ENCODE data around the gene ACOXL. TPM values are rescaled to one million over a fixed set of nuclear protein-coding genes. Genes with fewer than 3 reads are reported as not detected.
"Not testable (repeated sequence)": the region's sequence is repeated elsewhere in the genome, so short reads cannot be mapped to it uniquely, and the experiment has no call there.

Gene ACOXL
- total and polyA plus RNA-seq, 5 donors from 2014 or later, result 0.17 TPM; not detected in 4

- H3K4me3 ChIP-seq (ENCODE audit: low read depth, low read length); H3K9me3 Mint-ChIP-seq; DNase-seq; H3K36me3 ChIP-seq (ENCODE audit: control insufficient read depth, insufficient read depth, low read length); H3K4me1 Mint-ChIP-seq; H3K27ac Mint-ChIP-seq; H3K9me3 ChIP-seq (ENCODE audit: control insufficient read depth in 2 of 2, low read length in 2 of 2); H3K36me3 Mint-ChIP-seq; H3K4me3 Mint-ChIP-seq; H3K27ac ChIP-seq (ENCODE audit: insufficient read depth, low read length, poor library complexity, severe bottlenecking); H3K4me1 ChIP-seq (ENCODE audit: control insufficient read depth, insufficient read depth, low read length, poor library complexity, severe bottlenecking); ATAC-seq (ENCODE audit: low read depth in 2 of 2): not testable (repeated sequence)
- peaks cover 11% of the 10 kb centered on the region for H3K27me3 ChIP-seq (ENCODE audit: control insufficient read depth, insufficient read depth, low read length)
- peaks cover 16% of the 10 kb centered on the region for H3K27me3 Mint-ChIP-seq
Observed at GRCh38 chr2:110695146-110695898, 37.1 kb upstream of the ACOXL start.

GRCh38 chr2:110698253-110698652, 34.1 kb upstream of the ACOXL start:
- not testable (repeated sequence) for H3K4me3 ChIP-seq (ENCODE audit: low read depth, low read length); ATAC-seq (ENCODE audit: low read depth in 2 of 2); DNase-seq; H3K27ac Mint-ChIP-seq; H3K9me3 Mint-ChIP-seq; H3K9me3 ChIP-seq (ENCODE audit: control insufficient read depth in 2 of 2, low read length in 2 of 2); H3K4me1 ChIP-seq (ENCODE audit: control insufficient read depth, insufficient read depth, low read length, poor library complexity, severe bottlenecking); H3K36me3 Mint-ChIP-seq; H3K4me1 Mint-ChIP-seq; H3K27ac ChIP-seq (ENCODE audit: insufficient read depth, low read length, poor library complexity, severe bottlenecking); H3K4me3 Mint-ChIP-seq; H3K36me3 ChIP-seq (ENCODE audit: control insufficient read depth, insufficient read depth, low read length)
- H3K27me3 Mint-ChIP-seq, result peaks cover 24% of the 10 kb centered on the region
- H3K27me3 ChIP-seq (ENCODE audit: control insufficient read depth, insufficient read depth, low read length), result peaks cover 13% of the 10 kb centered on the region

GRCh38 chr2:110702514-110703380, 29.6 kb upstream of the ACOXL start:
- DNase-seq (no peak), ATAC-seq (ENCODE audit: low read depth in 2 of 2) (no peak)
- H3K36me3 Mint-ChIP-seq, result no peaks in the 10 kb centered on the region
- no peaks in the 10 kb centered on the region for H3K4me1 ChIP-seq (ENCODE audit: control insufficient read depth, insufficient read depth, low read length, poor library complexity, severe bottlenecking)
- H3K27me3 ChIP-seq (ENCODE audit: control insufficient read depth, insufficient read depth, low read length), result peaks cover 30% of the 10 kb centered on the region
- H3K27ac Mint-ChIP-seq, result no peak overlapping the region
- peaks cover 0 to 1% (median 0%) of the 10 kb centered on the region in 7 donors for H3K9me3 Mint-ChIP-seq
- H3K27ac ChIP-seq (ENCODE audit: insufficient read depth, low read length, poor library complexity, severe bottlenecking), result no peak overlapping the region
- no peak overlapping the region for H3K4me3 ChIP-seq (ENCODE audit: low read depth, low read length)
- H3K4me1 Mint-ChIP-seq, result no peaks in the 10 kb centered on the region
- no peaks in the 10 kb centered on the region for H3K9me3 ChIP-seq (ENCODE audit: control insufficient read depth in 2 of 2, low read length in 2 of 2)
- no peaks in the 10 kb centered on the region for H3K36me3 ChIP-seq (ENCODE audit: control insufficient read depth, insufficient read depth, low read length)
- H3K4me3 Mint-ChIP-seq, result no peak overlapping the region
- H3K27me3 Mint-ChIP-seq, result peaks cover 46% of the 10 kb centered on the region

GRCh38 chr2:110707386-110707965, 24.9 kb upstream of the ACOXL start:
- Histone ChIP-seq H3K27me3 (ENCODE audit: control insufficient read depth, insufficient read depth, low read length) (peaks cover 45% of the 10 kb centered on the region), H3K4me1 (ENCODE audit: control insufficient read depth, insufficient read depth, low read length, poor library complexity, severe bottlenecking) (no peaks in the 10 kb centered on the region), H3K36me3 (ENCODE audit: control insufficient read depth, insufficient read depth, low read length) (no peaks in the 10 kb centered on the region), H3K9me3 (ENCODE audit: control insufficient read depth in 2 of 2, low read length in 2 of 2) (no peaks in the 10 kb centered on the region), H3K27ac (ENCODE audit: insufficient read depth, low read length, poor library complexity, severe bottlenecking) (no peak overlapping the region), H3K4me3 (ENCODE audit: low read depth, low read length) (no peak overlapping the region)
- H3K27ac Mint-ChIP-seq, result no peak overlapping the region
- H3K9me3 Mint-ChIP-seq, result no peaks in the 10 kb centered on the region
- H3K4me3 Mint-ChIP-seq, result no peak overlapping the region
- H3K4me1 Mint-ChIP-seq, result no peaks in the 10 kb centered on the region
- DNase-seq, result no peak
- peaks cover 78% of the 10 kb centered on the region for H3K27me3 Mint-ChIP-seq
- ATAC-seq (ENCODE audit: low read depth in 2 of 2), result no peak
- H3K36me3 Mint-ChIP-seq, result no peaks in the 10 kb centered on the region

- no peak for ATAC-seq (ENCODE audit: low read depth in 2 of 2)
- no peaks in the 10 kb centered on the region for H3K4me1 ChIP-seq (ENCODE audit: control insufficient read depth, insufficient read depth, low read length, poor library complexity, severe bottlenecking)
- no peaks in the 10 kb centered on the region for H3K9me3 ChIP-seq (ENCODE audit: control insufficient read depth in 2 of 2, low read length in 2 of 2)
- H3K4me3 ChIP-seq (ENCODE audit: low read depth, low read length), result no peak overlapping the region
- no peaks in the 10 kb centered on the region for H3K4me1 Mint-ChIP-seq
- no peak overlapping the region for H3K27ac ChIP-seq (ENCODE audit: insufficient read depth, low read length, poor library complexity, severe bottlenecking)
- peaks cover 42% of the 10 kb centered on the region for H3K27me3 ChIP-seq (ENCODE audit: control insufficient read depth, insufficient read depth, low read length)
- DNase-seq, result no peak
- no peaks in the 10 kb centered on the region for H3K36me3 Mint-ChIP-seq
- peaks cover 77% of the 10 kb centered on the region for H3K27me3 Mint-ChIP-seq
- H3K27ac Mint-ChIP-seq, result peak overlapping the region in 1 of 3 donors; percentile 34
- no peaks in the 10 kb centered on the region for H3K9me3 Mint-ChIP-seq
- no peaks in the 10 kb centered on the region for H3K36me3 ChIP-seq (ENCODE audit: control insufficient read depth, insufficient read depth, low read length)
- no peak overlapping the region for H3K4me3 Mint-ChIP-seq
Observed at GRCh38 chr2:110708455-110708854, 23.9 kb upstream of the ACOXL start.

- no peak overlapping the region for H3K4me3 Mint-ChIP-seq
- Histone ChIP-seq H3K27me3 (ENCODE audit: control insufficient read depth, insufficient read depth, low read length) (peaks cover 38% of the 10 kb centered on the region), H3K27ac (ENCODE audit: insufficient read depth, low read length, poor library complexity, severe bottlenecking) (no peak overlapping the region), H3K4me1 (ENCODE audit: control insufficient read depth, insufficient read depth, low read length, poor library complexity, severe bottlenecking) (no peaks in the 10 kb centered on the region), H3K36me3 (ENCODE audit: control insufficient read depth, insufficient read depth, low read length) (no peaks in the 10 kb centered on the region), H3K9me3 (ENCODE audit: control insufficient read depth in 2 of 2, low read length in 2 of 2) (no peaks in the 10 kb centered on the region), H3K4me3 (ENCODE audit: low read depth, low read length) (no peak overlapping the region)
- ATAC-seq (ENCODE audit: low read depth in 2 of 2), result no peak
- H3K27me3 Mint-ChIP-seq, result peaks cover 88% of the 10 kb centered on the region
- H3K4me1 Mint-ChIP-seq, result no peaks in the 10 kb centered on the region
- H3K27ac Mint-ChIP-seq, result no peak overlapping the region
- no peaks in the 10 kb centered on the region for H3K36me3 Mint-ChIP-seq
- DNase-seq, result no peak
- no peaks in the 10 kb centered on the region for H3K9me3 Mint-ChIP-seq
Observed at GRCh38 chr2:110712737-110713136, 19.6 kb upstream of the ACOXL start.

GRCh38 chr2:110713513-110714362, 18.6 kb upstream of the ACOXL start:
- Histone ChIP-seq H3K27me3 (ENCODE audit: control insufficient read depth, insufficient read depth, low read length) (peaks cover 44% of the 10 kb centered on the region), H3K4me1 (ENCODE audit: control insufficient read depth, insufficient read depth, low read length, poor library complexity, severe bottlenecking) (no peaks in the 10 kb centered on the region), H3K4me3 (ENCODE audit: low read depth, low read length) (no peak overlapping the region), H3K36me3 (ENCODE audit: control insufficient read depth, insufficient read depth, low read length) (no peaks in the 10 kb centered on the region), H3K27ac (ENCODE audit: insufficient read depth, low read length, poor library complexity, severe bottlenecking) (no peak overlapping the region), H3K9me3 (ENCODE audit: control insufficient read depth in 2 of 2, low read length in 2 of 2) (no peaks in the 10 kb centered on the region)
- no peaks in the 10 kb centered on the region for H3K4me1 Mint-ChIP-seq
- no peaks in the 10 kb centered on the region for H3K36me3 Mint-ChIP-seq
- H3K9me3 Mint-ChIP-seq, result no peaks in the 10 kb centered on the region
- H3K27ac Mint-ChIP-seq, result no peak overlapping the region
- ATAC-seq (ENCODE audit: low read depth in 2 of 2) (no peak), DNase-seq (no peak)
- H3K4me3 Mint-ChIP-seq, result no peak overlapping the region
- peaks cover 87% of the 10 kb centered on the region for H3K27me3 Mint-ChIP-seq
